Activated effector memory CD4-positive, alpha-beta T cell treated with Interleukin-2 at 50 U/mL for 16 hours (primary cell): ENCODE data around the gene ZBTB8OS.

Experiments
- DNase-seq: peaks from one replicate; pipeline ENCODE4 v3.0.0-alpha.2; 2020

The ZBTB8OS gene

DNA sequence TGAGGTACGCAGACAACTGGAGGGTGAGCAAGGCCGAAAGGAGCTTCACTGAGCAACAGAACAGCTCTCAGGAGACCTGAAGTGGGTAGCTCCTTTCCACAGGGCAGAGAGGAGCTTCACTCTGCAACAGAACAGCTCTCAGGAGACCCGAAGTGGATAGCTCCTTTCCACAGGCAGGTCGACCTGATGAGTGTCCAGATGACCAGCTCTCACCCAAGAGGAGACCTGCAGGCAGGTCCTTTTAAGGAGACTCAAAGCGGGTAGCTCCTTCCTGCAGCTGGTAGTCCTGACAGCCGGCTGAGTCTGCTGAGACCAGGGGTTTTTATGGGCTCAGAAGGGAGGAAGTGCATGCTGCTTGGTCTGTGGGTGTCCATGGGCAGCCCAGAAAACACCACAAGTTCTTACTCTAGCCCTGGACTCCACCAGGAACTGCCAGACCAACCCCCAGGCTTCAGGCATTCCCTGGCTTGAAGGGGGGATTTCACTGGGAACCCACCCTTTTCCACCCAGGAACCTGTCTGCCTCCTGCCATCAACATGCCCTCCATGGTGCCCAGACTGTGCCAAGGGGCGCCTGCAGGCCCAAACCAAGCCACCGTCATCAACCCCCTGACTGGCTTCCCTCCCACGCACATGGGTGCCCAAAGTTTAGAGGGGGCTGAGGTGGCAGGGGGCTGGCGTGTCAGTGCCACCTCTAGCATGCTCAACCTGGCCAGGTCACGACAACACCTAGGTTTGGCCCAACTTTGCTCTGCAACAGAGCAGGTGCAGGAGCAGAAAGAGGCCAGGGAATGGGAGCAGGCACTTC is 43.6 kb downstream of the ZBTB8OS start:
- DNase-seq, result no peak

DNA sequence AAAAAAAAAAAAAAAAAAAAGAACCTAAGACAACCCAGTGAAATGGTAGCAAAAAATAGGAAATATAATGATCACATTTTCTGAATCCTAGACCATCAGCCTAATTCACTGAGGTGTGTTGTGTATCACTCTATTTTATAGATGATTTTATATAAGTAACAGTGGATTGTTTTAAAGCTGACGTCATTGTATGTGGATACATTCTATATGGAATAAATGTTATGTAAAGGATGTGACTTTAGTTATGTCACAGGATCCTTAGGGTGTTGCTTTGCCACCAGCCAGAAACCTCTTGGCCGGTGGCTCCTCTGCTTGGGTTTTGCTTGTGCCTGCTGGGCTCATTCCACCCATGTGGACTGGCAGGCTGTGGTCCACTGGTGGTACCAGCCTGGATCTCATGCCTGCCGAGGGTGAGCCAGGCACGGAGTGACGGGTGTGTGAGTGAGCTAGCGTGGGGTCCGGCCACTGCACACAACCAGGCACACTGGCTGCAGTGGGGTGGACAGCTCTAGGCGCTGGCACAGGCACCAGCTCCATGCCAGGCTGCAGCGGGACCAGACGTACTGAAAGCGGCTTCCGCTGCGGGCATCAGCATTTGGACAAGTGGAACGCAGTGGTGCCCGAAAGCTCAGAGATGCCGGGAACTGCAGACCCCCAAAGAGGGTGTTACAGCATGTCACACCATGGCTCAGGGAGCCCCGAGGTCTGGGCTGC is 44.5 kb downstream of the ZBTB8OS start:
- no peak for DNase-seq

DNA sequence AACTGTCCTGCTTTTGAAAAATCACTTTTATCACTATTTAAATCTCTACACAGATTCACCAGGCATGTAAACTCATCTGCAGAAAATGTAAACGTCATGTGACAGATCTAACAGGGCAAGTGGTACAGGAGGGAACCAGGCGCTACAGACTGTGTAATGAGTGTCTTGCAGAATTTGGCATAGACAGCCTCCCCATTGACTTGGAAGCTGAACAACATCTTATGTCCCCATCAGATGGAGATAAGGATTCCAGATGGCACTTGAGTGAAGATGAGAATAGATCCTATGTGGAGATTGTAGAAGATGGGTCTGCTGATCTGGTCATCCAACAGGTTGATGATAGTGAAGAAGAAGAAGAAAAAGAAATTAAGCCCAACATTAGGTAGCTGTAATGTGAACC is 50.3 kb downstream of the ZBTB8OS start:
- no peak for DNase-seq

DNA sequence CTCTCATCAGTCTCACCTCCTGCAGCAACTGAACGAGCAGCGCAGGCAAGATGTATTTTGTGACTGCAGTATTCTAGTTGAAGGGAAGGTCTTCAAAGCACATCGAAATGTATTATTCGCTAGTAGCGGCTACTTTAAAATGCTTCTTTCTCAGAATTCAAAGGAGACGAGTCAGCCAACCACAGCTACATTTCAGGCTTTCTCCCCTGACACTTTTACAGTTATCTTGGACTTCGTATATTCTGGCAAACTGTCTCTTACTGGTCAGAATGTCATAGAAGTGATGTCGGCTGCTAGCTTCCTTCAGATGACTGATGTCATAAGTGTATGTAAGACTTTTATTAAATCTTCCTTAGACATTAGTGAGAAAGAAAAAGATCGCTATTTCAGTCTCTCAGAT is 57.4 kb downstream of the ZBTB8OS start:
- DNase-seq, result no peak

DNA sequence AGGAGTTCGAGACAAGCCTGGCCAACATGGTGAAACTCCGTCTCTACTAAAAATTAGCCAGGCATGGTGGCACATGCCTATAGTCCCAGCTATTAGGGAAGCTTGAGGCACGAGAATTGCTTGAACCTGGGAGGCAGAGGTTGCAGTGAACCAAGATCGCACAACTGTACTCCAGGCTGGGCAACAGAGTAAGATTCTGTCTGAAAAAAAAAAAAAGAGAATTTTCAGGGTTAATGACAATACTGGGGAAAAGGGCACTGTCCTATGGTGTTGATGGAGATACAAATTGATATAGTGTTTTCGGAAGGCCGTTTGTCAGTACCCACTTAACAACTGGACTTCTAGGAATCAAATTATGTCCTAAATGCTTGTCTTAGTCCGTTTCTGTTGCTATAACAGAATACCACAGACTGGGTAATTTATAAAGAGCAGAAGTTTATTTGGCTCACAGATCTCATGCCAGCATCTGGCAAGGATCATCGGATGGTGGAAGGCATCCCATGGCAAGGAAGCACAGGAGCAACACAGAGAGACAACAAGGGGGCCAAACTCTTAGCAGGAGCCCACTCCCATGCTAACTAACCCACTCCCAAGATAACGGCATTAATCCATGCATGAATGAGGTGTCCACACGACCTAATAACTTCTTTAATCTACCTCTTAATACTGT is 69.9 kb downstream of the ZBTB8OS start:
- no peak for DNase-seq
